Coronary artery (tissue), 2 donors: Measurements from ENCODE around the gene MBP.
"Not testable (repeated sequence)": the region's sequence is repeated elsewhere in the genome, so short reads cannot be mapped to it uniquely, and the experiment has no call there.

Experiments
- DNase-seq: peaks from one replicate; pipeline ENCODE4 v3.0.0-alpha.2; 2017; ENCODE audit warnings: low spot score
- H3K27ac ChIP-seq, 2 donors: fragments of 200-600 bp; sonication (generic); one replicate each; pipeline ENCODE4 v1.5.1; 2016 to 2019
- H3K4me3 ChIP-seq: fragments of 200-600 bp; sonication (generic); 2 replicates; pipeline ENCODE4 v1.5.1; 2016; ENCODE audit warnings: mild to moderate bottlenecking, moderate library complexity
- CTCF ChIP-seq: fragments of 200-600 bp; sonication (generic); IDR thresholded peaks from one replicate; pipeline ENCODE4 v1.5.1; 2019; ENCODE audit warnings: antibody characterized with exemption

Gene MBP

GRCh38 chr18:76967721-76968472 is 164.7 kb downstream of the MBP start:
- no peak overlapping the region for H3K27ac ChIP-seq
- DNase-seq = no peak
- H3K4me3 ChIP-seq = no peak overlapping the region
- TF ChIP-seq CTCF = no peak

- H3K4me3 ChIP-seq, H3K27ac ChIP-seq, DNase-seq: not testable (repeated sequence)
Observed at GRCh38 chr18:76967299-76967698, 165.3 kb downstream of the MBP start.

- DNase-seq, H3K4me3 ChIP-seq, H3K27ac ChIP-seq: not testable (repeated sequence)
Observed at GRCh38 chr18:76965555-76966151, 166.9 kb downstream of the MBP start.

- no peak for TF ChIP-seq CTCF
- Histone ChIP-seq H3K4me3 (no peak overlapping the region), H3K27ac (no peak overlapping the region)
- DNase-seq = no peak
Observed at GRCh38 chr18:76963936-76964335, 168.6 kb downstream of the MBP start.

- H3K27ac ChIP-seq = no peak overlapping the region
- DNase-seq = no peak
Observed at GRCh38 chr18:76962851-76963250, 169.7 kb downstream of the MBP start.

GRCh38 chr18:76960528-76961035 is 172.0 kb downstream of the MBP start:
- no peak for TF ChIP-seq CTCF
- DNase-seq = no peak
- H3K4me3 ChIP-seq = no peak overlapping the region
- H3K27ac ChIP-seq = no peak overlapping the region

More at GRCh38 chr18:76962851-76963250, 169.7 kb downstream of the MBP start:
- no peak overlapping the region for H3K4me3 ChIP-seq
- no peak for TF ChIP-seq CTCF

GRCh38 chr18:76959605-76960004 is 173.0 kb downstream of the MBP start:
- no peak for DNase-seq
- Histone ChIP-seq H3K27ac (no peak overlapping the region), H3K4me3 (no peak overlapping the region)
- no peak for TF ChIP-seq CTCF

GRCh38 chr18:76958692-76959341 is 173.8 kb downstream of the MBP start:
- no peak for TF ChIP-seq CTCF
- DNase-seq = no peak
- no peak overlapping the region for H3K4me3 ChIP-seq
- no peak overlapping the region for H3K27ac ChIP-seq
